Peyer's patch (tissue), 4 donors: Measurements from ENCODE around the gene RAB28.

Experiments
- POLR2A ChIP-seq, 2 donors: fragments of 450-650 bp; IDR thresholded peaks; one replicate each; pipeline ENCODE4 v1.5.1; 2017; ENCODE audit warnings: antibody characterized with exemption in 2 of 2, mild to moderate bottlenecking in 2 of 2, moderate library complexity in 2 of 2
- TF ChIP-seq, protein P1 (sequence below), 6 experiments: fragments of 450-650 bp in 4 of 6; fragments of 200-600 bp in 2 of 6; sonication (generic) in 1 of 6; IDR thresholded peaks; one replicate each; pipeline ENCODE4 v1.5.1; 2017 to 2019; ENCODE audit warnings: antibody characterized with exemption in 6 of 6, mild to moderate bottlenecking in 3 of 6, moderate library complexity in 1 of 6

DNA sequence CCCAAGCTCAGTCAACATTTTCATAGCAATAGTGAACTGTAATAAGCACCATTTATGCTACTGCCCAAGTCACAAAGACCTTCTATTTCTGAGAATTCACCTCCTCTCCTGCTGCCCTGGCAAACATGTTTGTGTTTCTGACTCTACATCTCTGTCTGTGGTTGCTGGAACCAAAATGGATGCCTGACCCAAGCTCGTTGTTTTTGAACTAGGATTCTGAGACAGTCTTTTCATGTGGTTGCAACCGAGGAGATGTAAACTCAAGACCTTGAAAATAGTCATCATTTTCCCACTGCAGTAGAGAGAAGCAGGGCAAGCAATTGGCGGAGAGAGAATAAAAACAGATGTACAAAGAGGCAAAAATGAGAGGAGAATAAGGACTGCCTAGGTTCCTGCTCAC lies 160.2 kb downstream of the RAB28 start:
- TF ChIP-seq, protein P1, sequence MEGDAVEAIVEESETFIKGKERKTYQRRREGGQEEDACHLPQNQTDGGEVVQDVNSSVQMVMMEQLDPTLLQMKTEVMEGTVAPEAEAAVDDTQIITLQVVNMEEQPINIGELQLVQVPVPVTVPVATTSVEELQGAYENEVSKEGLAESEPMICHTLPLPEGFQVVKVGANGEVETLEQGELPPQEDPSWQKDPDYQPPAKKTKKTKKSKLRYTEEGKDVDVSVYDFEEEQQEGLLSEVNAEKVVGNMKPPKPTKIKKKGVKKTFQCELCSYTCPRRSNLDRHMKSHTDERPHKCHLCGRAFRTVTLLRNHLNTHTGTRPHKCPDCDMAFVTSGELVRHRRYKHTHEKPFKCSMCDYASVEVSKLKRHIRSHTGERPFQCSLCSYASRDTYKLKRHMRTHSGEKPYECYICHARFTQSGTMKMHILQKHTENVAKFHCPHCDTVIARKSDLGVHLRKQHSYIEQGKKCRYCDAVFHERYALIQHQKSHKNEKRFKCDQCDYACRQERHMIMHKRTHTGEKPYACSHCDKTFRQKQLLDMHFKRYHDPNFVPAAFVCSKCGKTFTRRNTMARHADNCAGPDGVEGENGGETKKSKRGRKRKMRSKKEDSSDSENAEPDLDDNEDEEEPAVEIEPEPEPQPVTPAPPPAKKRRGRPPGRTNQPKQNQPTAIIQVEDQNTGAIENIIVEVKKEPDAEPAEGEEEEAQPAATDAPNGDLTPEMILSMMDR (IDR thresholded peaks at IDR 0.05), result no peak
- TF ChIP-seq POLR2A (IDR thresholded peaks at IDR 0.05), result no peak
